CD14-positive monocyte (primary cell): ENCODE results near the gene RNF20. TPM values are rescaled to one million over a fixed set of nuclear protein-coding genes. Genes with fewer than 3 reads are reported as not detected.

Source experiments
- DNase-seq, 3 donors: peaks; one replicate each; pipeline ENCODE4 v3.0.0-alpha.2; 2011 to 2022
- H2AFZ ChIP-seq: 2 replicates; pipeline ENCODE4 v1.6.0; 2012; ENCODE audit warnings: mild to moderate bottlenecking, low read depth, low read length, inconsistent platforms; ENCODE audit not compliant: insufficient read depth, poor library complexity, severe bottlenecking
- H3K27ac ChIP-seq, 2 donors: 1 replicate in 1 of 2; 2 replicates in 1 of 2; pipeline ENCODE4 v1.5.1; 2012 to 2013; ENCODE audit warnings: low read length in 2 of 2, control low read depth in 1 of 2, inconsistent platforms in 1 of 2, low read depth in 1 of 2, mild to moderate bottlenecking in 1 of 2
- H3K27me3 ChIP-seq, 2 donors: one replicate each; pipeline versions ENCODE4 v1.6.0 to v1.6.1; 2011 to 2013; ENCODE audit warnings: low read length in 2 of 2; ENCODE audit not compliant: control insufficient read depth in 2 of 2, insufficient read depth in 2 of 2
- H3K36me3 ChIP-seq, 2 donors: replicated peaks in 1 of 2; 1 replicate in 1 of 2; 2 replicates in 1 of 2; pipeline versions ENCODE4 v1.5.1 to v1.6.1; 2012 to 2013; ENCODE audit warnings: low read length in 2 of 2, control low read depth in 1 of 2, inconsistent platforms in 1 of 2, mild to moderate bottlenecking in 1 of 2; ENCODE audit not compliant: insufficient read depth in 2 of 2, control insufficient read depth in 1 of 2
- H3K4me1 ChIP-seq, 2 donors: 1 replicate in 1 of 2; 2 replicates in 1 of 2; pipeline versions ENCODE4 v1.5.1 to v1.6.1; 2012 to 2013; ENCODE audit warnings: low read length in 2 of 2, control low read depth in 1 of 2, inconsistent platforms in 1 of 2, mild to moderate bottlenecking in 1 of 2, moderate library complexity in 1 of 2; ENCODE audit not compliant: insufficient read depth in 2 of 2, control insufficient read depth in 1 of 2
- H3K4me2 ChIP-seq: replicated peaks from 2 replicates; pipeline ENCODE3; 2012; ENCODE audit warnings: low read length, moderate library complexity, mild to moderate bottlenecking; ENCODE audit not compliant: poor library complexity, severe bottlenecking; ENCODE audit errors: extremely low read depth
- H3K4me3 ChIP-seq, 3 experiments: fragments of 200-600 bp in 1 of 3; sonication (generic) in 1 of 3; replicated peaks in 1 of 3; 1 replicate in 2 of 3; 2 replicates in 1 of 3; pipeline ENCODE4 v1.5.1; 2011 to 2013; ENCODE audit warnings: low read length in 3 of 3, mild to moderate bottlenecking in 3 of 3, control low read depth in 2 of 3, low read depth in 2 of 3, inconsistent platforms in 1 of 3, moderate library complexity in 1 of 3
- H3K79me2 ChIP-seq: 2 replicates; pipeline ENCODE4 v1.6.0; 2012; ENCODE audit warnings: mild to moderate bottlenecking, control low read depth, inconsistent platforms, low read length, moderate library complexity; ENCODE audit not compliant: insufficient read depth
- H3K9ac ChIP-seq: 2 replicates; pipeline ENCODE4 v1.6.0; 2017; ENCODE audit warnings: low read length, mild to moderate bottlenecking; ENCODE audit not compliant: insufficient read depth, poor library complexity, severe bottlenecking
- H3K9me3 ChIP-seq, 2 donors: replicated peaks in 1 of 2; 1 replicate in 1 of 2; 2 replicates in 1 of 2; pipeline versions ENCODE4 v1.5.1 to v1.6.1; 2012 to 2013; ENCODE audit warnings: low read length in 2 of 2, control low read depth in 1 of 2; ENCODE audit not compliant: control insufficient read depth in 1 of 2, insufficient read depth in 1 of 2
- H4K20me1 ChIP-seq: 2 replicates; pipeline ENCODE4 v1.6.0; 2012; ENCODE audit warnings: mild to moderate bottlenecking, low read length, control low read depth, moderate library complexity; ENCODE audit not compliant: insufficient read depth
- H3K27ac Mint-ChIP-seq, 7 donors: one replicate each; pipeline ENCODE4 v1.8.0; 2020; ENCODE audit warnings: mild to moderate bottlenecking in 7 of 7, mixed read lengths in 7 of 7, moderate library complexity in 6 of 7, inconsistent platforms in 2 of 7
- H3K27me3 Mint-ChIP-seq, 3 donors: one replicate each; pipeline ENCODE4 v1.8.0; 2021 to 2022; ENCODE audit warnings: low read depth in 3 of 3, mild to moderate bottlenecking in 3 of 3, mixed read lengths in 3 of 3, moderate library complexity in 3 of 3, inconsistent platforms in 1 of 3
- H3K36me3 Mint-ChIP-seq, 2 donors: one replicate each; pipeline ENCODE4 v1.8.0; 2020; ENCODE audit warnings: mixed read lengths in 2 of 2, inconsistent platforms in 1 of 2, mild to moderate bottlenecking in 1 of 2
- H3K4me1 Mint-ChIP-seq: one replicate; pipeline ENCODE4 v1.8.0; 2020; ENCODE audit warnings: mild to moderate bottlenecking, mixed read lengths
- H3K4me3 Mint-ChIP-seq, 2 donors: one replicate each; pipeline ENCODE4 v1.8.0; 2020; ENCODE audit warnings: mild to moderate bottlenecking in 2 of 2, mixed read lengths in 2 of 2, moderate library complexity in 1 of 2
- H3K9me3 Mint-ChIP-seq, 7 donors: one replicate each; pipeline ENCODE4 v1.8.0; 2020 to 2022; ENCODE audit warnings: mixed read lengths in 7 of 7, mild to moderate bottlenecking in 6 of 7, moderate library complexity in 6 of 7, inconsistent platforms in 2 of 7
- WGBS: methylation state at CpG from one replicate; pipeline ENCODE4 v1.1.5; 2013; ENCODE audit warnings: missing lambda C conversion rate; ENCODE audit not compliant: insufficient coverage; 5-methylcytosine and 5-hydroxymethylcytosine counted together
- intact Hi-C, 2 donors: fragments of 100-400 bp; cut with micrococcal nuclease; formaldehyde crosslinking; loops; one replicate each; pipeline versions ENCODE4 v1.15.0 to v1.15.1; 2023
- polyA plus RNA-seq, 3 donors: library from polyadenylated mRNA; depleted of rRNA in 1 of 3; unstranded in 2 of 3; stranded (reverse) in 1 of 3; fragments of 300-500 nt in 2 of 3; fragments of >200 nt in 1 of 3; fragmentation: Illumina TruSeq in 2 of 3; gene quantifications; 1 replicate in 2 of 3; 2 replicates in 1 of 3; pipeline ENCODE4 v1.2.3, GENCODE V29; 2012 to 2021
- small RNA-seq: library from RNA; depleted of rRNA; stranded (forward); fragments of <200 nt; gene quantifications from one replicate; pipeline ENCODE3, GENCODE V24; 2012; ENCODE audit warnings: low read depth; ENCODE audit not compliant: insufficient read length
- TF ChIP-seq, protein P1 (sequence below): fragments of 200-600 bp; IDR thresholded peaks from one replicate; pipeline ENCODE4 v1.8.0; 2022; ENCODE audit warnings: antibody characterized with exemption, mild to moderate bottlenecking

The RNF20 gene
- polyA plus RNA-seq, 3 donors = 7.2 to 35.2 (median 22.3) TPM

DNA sequence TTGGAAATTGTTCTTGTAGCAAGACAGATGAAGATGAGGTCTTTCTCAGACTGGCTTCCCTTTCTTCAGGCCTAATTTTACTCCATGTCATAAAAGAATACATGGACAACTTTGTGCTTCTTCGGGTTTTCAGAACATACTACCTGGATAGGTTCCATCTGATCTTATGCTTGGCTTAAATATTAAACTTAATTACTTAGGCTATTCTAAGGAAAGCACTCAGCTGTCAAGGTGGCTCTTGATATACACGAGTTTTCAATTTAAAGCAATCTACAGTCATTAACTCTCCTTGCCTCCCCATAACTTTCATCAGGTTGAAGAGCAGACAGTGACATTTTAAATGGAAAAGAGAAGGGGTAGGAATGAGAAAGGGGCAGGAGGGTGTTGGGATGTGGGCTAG, 70.6 kb downstream of the RNF20 start:
- Histone ChIP-seq H2AFZ (no peak overlapping the region), H3K4me3 (no peak overlapping the region), H3K9ac (no peak overlapping the region), H3K27ac (no peak overlapping the region), H3K79me2 (no peaks in the 10 kb centered on the region), H3K4me2 (no peak overlapping the region), H3K9me3 (no peaks in the 10 kb centered on the region), H4K20me1 (no peaks in the 10 kb centered on the region), H3K4me1 (no peaks in the 10 kb centered on the region), H3K36me3 (no peaks in the 10 kb centered on the region), H3K27me3 (peaks cover 0 to 5% of the 10 kb centered on the region in 2 donors)
- TF ChIP-seq, protein P1, sequence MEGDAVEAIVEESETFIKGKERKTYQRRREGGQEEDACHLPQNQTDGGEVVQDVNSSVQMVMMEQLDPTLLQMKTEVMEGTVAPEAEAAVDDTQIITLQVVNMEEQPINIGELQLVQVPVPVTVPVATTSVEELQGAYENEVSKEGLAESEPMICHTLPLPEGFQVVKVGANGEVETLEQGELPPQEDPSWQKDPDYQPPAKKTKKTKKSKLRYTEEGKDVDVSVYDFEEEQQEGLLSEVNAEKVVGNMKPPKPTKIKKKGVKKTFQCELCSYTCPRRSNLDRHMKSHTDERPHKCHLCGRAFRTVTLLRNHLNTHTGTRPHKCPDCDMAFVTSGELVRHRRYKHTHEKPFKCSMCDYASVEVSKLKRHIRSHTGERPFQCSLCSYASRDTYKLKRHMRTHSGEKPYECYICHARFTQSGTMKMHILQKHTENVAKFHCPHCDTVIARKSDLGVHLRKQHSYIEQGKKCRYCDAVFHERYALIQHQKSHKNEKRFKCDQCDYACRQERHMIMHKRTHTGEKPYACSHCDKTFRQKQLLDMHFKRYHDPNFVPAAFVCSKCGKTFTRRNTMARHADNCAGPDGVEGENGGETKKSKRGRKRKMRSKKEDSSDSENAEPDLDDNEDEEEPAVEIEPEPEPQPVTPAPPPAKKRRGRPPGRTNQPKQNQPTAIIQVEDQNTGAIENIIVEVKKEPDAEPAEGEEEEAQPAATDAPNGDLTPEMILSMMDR = no peak
- H3K4me1 Mint-ChIP-seq = peaks cover 4% of the 10 kb centered on the region
- H3K27me3 Mint-ChIP-seq = peaks cover 0 to 3% (median 2%) of the 10 kb centered on the region in 3 donors
- intact Hi-C loops = no loop called here
- no CpG with 5 or more reads among the region's 2 CpGs for WGBS
- H3K27ac Mint-ChIP-seq = no peak overlapping the region
- DNase-seq = no peak
- H3K4me3 Mint-ChIP-seq = no peak overlapping the region
- H3K36me3 Mint-ChIP-seq = no peaks in the 10 kb centered on the region
- no peaks in the 10 kb centered on the region for H3K9me3 Mint-ChIP-seq

DNA sequence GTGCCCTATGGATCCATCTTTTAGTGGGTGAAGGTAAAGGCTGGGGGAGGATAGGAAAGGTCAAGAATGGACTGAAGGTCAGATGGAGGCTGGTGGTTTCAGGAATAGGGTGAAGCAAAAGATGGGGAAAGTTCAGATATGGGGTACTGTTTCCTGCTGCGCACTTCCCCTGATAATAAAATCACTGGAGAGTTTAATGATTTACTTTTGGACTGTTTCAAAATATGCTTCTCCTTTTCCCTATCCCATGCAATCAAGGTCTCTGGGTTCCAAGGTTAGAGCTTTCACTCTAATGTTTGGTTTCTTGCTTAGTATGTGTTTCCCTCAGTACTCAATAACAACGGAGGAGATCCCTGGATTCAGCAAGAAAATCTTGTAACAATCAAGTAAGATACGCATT, 71.9 kb downstream of the RNF20 start:
- H3K27ac Mint-ChIP-seq = no peak overlapping the region

More for the DNA sequence above, 71.9 kb downstream of the RNF20 start:
- Mint-ChIP-seq H3K36me3 (no peaks in the 10 kb centered on the region), H3K9me3 (no peaks in the 10 kb centered on the region), H3K4me1 (peaks cover 4% of the 10 kb centered on the region), H3K4me3 (no peak overlapping the region), H3K27me3 (peaks cover 0 to 3% (median 2%) of the 10 kb centered on the region in 3 donors)
- TF ChIP-seq, protein P1 = no peak
- no peak overlapping the region for H3K9ac ChIP-seq
- H3K4me3 ChIP-seq = no peak overlapping the region
- no peaks in the 10 kb centered on the region for H3K36me3 ChIP-seq
- no peak for DNase-seq
- H3K27ac ChIP-seq = no peak overlapping the region
- H3K79me2 ChIP-seq = no peaks in the 10 kb centered on the region
- H3K27me3 ChIP-seq = peaks cover 0 to 2% of the 10 kb centered on the region in 2 donors
- WGBS = no CpG with 5 or more reads among the region's 3 CpGs
- intact Hi-C loops = no loop called here
- H4K20me1 ChIP-seq = no peaks in the 10 kb centered on the region
- H3K9me3 ChIP-seq = no peaks in the 10 kb centered on the region
- no peaks in the 10 kb centered on the region for H3K4me1 ChIP-seq
- H2AFZ ChIP-seq = no peak overlapping the region
- no peak overlapping the region for H3K4me2 ChIP-seq

Small RNA genes lying within 50 kb of the gene (small RNA-seq; reads per million reads assigned to genes)
- gene AL353621.1 = not detected

Other genes with a start within 250 kb of the RNF20 start
- not detected for gene BAAT, start 148.8 kb upstream of the RNF20 start, polyA plus RNA-seq
- 1 to 10 TPM; 1.9 to 4.9 (median 4.8) TPM for gene MRPL50, start 135.2 kb upstream of the RNF20 start, polyA plus RNA-seq
- gene ZNF189, start 135.0 kb upstream of the RNF20 start, polyA plus RNA-seq = 1 to 10 TPM in 2 of 3 donors, under 1 TPM in 1; 0.72 to 1.8 (median 1.2) TPM
- gene ALDOB, start 98.1 kb upstream of the RNF20 start, polyA plus RNA-seq = not detected
- under 1 TPM in 1 of 3 donors, not detected in 2; 0.11 TPM for gene PPP3R2, start 61.1 kb downstream of the RNF20 start, polyA plus RNA-seq
- under 1 TPM; 0.11 to 0.39 (median 0.16) TPM for gene GRIN3A, start 204.8 kb downstream of the RNF20 start, polyA plus RNA-seq